ENCODE results near the gene FAM83G. TPM values are rescaled to one million over a fixed set of nuclear protein-coding genes. Genes with fewer than 3 reads are reported as not detected.

FAM83G gene
- total RNA-seq, 1 donor from 2014 or later: 1.6 TPM

- H3K9me3 Mint-ChIP-seq (ENCODE audit: unreplicated experiment): no peaks in the 10 kb centered on the region
- no peak overlapping the region for H3K4me3 Mint-ChIP-seq (ENCODE audit: unreplicated experiment)
- peaks cover 15% of the 10 kb centered on the region for H3K27me3 Mint-ChIP-seq (ENCODE audit: unreplicated experiment)
- peaks cover 5% of the 10 kb centered on the region for H3K4me1 Mint-ChIP-seq (ENCODE audit: unreplicated experiment)
- TF ChIP-seq CTCF (IDR thresholded peaks at IDR 0.05; ENCODE audit: unreplicated experiment): no peak
- DNase-seq (ENCODE audit: low spot score): no peak
- peaks cover 4% of the 10 kb centered on the region for H3K36me3 Mint-ChIP-seq (ENCODE audit: low read depth, unreplicated experiment)
- H3K27ac Mint-ChIP-seq (ENCODE audit: unreplicated experiment): no peak overlapping the region
Observed at GRCh38 chr17:19011581-19011980, 7.0 kb upstream of the FAM83G start.

- H3K27me3 Mint-ChIP-seq (ENCODE audit: unreplicated experiment): peaks cover 14% of the 10 kb centered on the region
- H3K36me3 Mint-ChIP-seq (ENCODE audit: low read depth, unreplicated experiment): peaks cover 4% of the 10 kb centered on the region
- no peak for DNase-seq (ENCODE audit: low spot score)
- no peak for TF ChIP-seq CTCF (IDR thresholded peaks at IDR 0.05; ENCODE audit: unreplicated experiment)
- H3K4me3 Mint-ChIP-seq (ENCODE audit: unreplicated experiment): no peak overlapping the region
- peaks cover 5% of the 10 kb centered on the region for H3K4me1 Mint-ChIP-seq (ENCODE audit: unreplicated experiment)
- no peaks in the 10 kb centered on the region for H3K9me3 Mint-ChIP-seq (ENCODE audit: unreplicated experiment)
- H3K27ac Mint-ChIP-seq (ENCODE audit: unreplicated experiment): no peak overlapping the region
Observed at GRCh38 chr17:19010729-19011505, 6.4 kb upstream of the FAM83G start.

GRCh38 chr17:19009970-19010369 is 5.4 kb upstream of the FAM83G start:
- H3K36me3 Mint-ChIP-seq (ENCODE audit: low read depth, unreplicated experiment): peaks cover 4% of the 10 kb centered on the region
- no peak overlapping the region for H3K4me3 Mint-ChIP-seq (ENCODE audit: unreplicated experiment)
- no peak for DNase-seq (ENCODE audit: low spot score)
- H3K4me1 Mint-ChIP-seq (ENCODE audit: unreplicated experiment): peaks cover 5% of the 10 kb centered on the region
- no peak for TF ChIP-seq CTCF (IDR thresholded peaks at IDR 0.05; ENCODE audit: unreplicated experiment)
- no peak overlapping the region for H3K27ac Mint-ChIP-seq (ENCODE audit: unreplicated experiment)
- no peaks in the 10 kb centered on the region for H3K9me3 Mint-ChIP-seq (ENCODE audit: unreplicated experiment)
- peaks cover 8% of the 10 kb centered on the region for H3K27me3 Mint-ChIP-seq (ENCODE audit: unreplicated experiment)

GRCh38 chr17:19006698-19007097 is 2.1 kb upstream of the FAM83G start:
- no peaks in the 10 kb centered on the region for H3K9me3 Mint-ChIP-seq (ENCODE audit: unreplicated experiment)
- no peak overlapping the region for H3K4me3 Mint-ChIP-seq (ENCODE audit: unreplicated experiment)
- TF ChIP-seq CTCF (IDR thresholded peaks at IDR 0.05; ENCODE audit: unreplicated experiment): no peak
- no peak for DNase-seq (ENCODE audit: low spot score)
- H3K36me3 Mint-ChIP-seq (ENCODE audit: low read depth, unreplicated experiment): peaks cover 4% of the 10 kb centered on the region
- no peak overlapping the region for H3K27ac Mint-ChIP-seq (ENCODE audit: unreplicated experiment)
- H3K27me3 Mint-ChIP-seq (ENCODE audit: unreplicated experiment): peaks cover 4% of the 10 kb centered on the region
- peaks cover 5% of the 10 kb centered on the region for H3K4me1 Mint-ChIP-seq (ENCODE audit: unreplicated experiment)

GRCh38 chr17:19005789-19006430 is 1.3 kb upstream of the FAM83G start:
- no peak for TF ChIP-seq CTCF (IDR thresholded peaks at IDR 0.05; ENCODE audit: unreplicated experiment)
- no peaks in the 10 kb centered on the region for H3K27me3 Mint-ChIP-seq (ENCODE audit: unreplicated experiment)
- peaks cover 4% of the 10 kb centered on the region for H3K36me3 Mint-ChIP-seq (ENCODE audit: low read depth, unreplicated experiment)
- peaks cover under 1% of the 10 kb centered on the region for H3K4me1 Mint-ChIP-seq (ENCODE audit: unreplicated experiment)
- peak overlapping the region; percentile 57 for H3K4me3 Mint-ChIP-seq (ENCODE audit: unreplicated experiment)
- DNase-seq (ENCODE audit: low spot score): no peak
- H3K9me3 Mint-ChIP-seq (ENCODE audit: unreplicated experiment): no peaks in the 10 kb centered on the region
- no peak overlapping the region for H3K27ac Mint-ChIP-seq (ENCODE audit: unreplicated experiment)

Measured in endothelial cell (in vitro differentiated cells).